Uterus (tissue), 4 donors: ENCODE measurements around the gene ATF1. TPM values are rescaled to one million over a fixed set of nuclear protein-coding genes. Genes with fewer than 3 reads are reported as not detected.

ENCODE experiments used
- DNase-seq, 2 donors: peaks; one replicate each; pipeline ENCODE4 v3.0.0-alpha.2; 2019 to 2020
- H3K27ac ChIP-seq, 2 donors: fragments of 200-600 bp; sonication (generic); 1 replicate in 1 of 2; 2 replicates in 1 of 2; pipeline ENCODE4 v1.5.1; 2016 to 2018
- H3K27me3 ChIP-seq, 2 donors: fragments of 200-600 bp; sonication (generic); one replicate each; pipeline ENCODE4 v1.5.1; 2018 to 2019; ENCODE audit warnings: control low read depth in 1 of 2
- H3K36me3 ChIP-seq, 2 donors: fragments of 200-600 bp; sonication (generic); one replicate each; pipeline ENCODE4 v1.5.1; 2019; ENCODE audit warnings: control low read depth in 1 of 2
- H3K4me1 ChIP-seq, 2 donors: fragments of 200-600 bp; sonication (generic); one replicate each; pipeline ENCODE4 v1.5.1; 2018 to 2019; ENCODE audit warnings: control low read depth in 1 of 2
- H3K4me3 ChIP-seq, 2 donors: fragments of 200-600 bp; sonication (generic); 1 replicate in 1 of 2; 2 replicates in 1 of 2; pipeline ENCODE4 v1.5.1; 2018 to 2019; ENCODE audit warnings: mild to moderate bottlenecking in 1 of 2
- H3K9me3 ChIP-seq, 2 donors: fragments of 200-600 bp; sonication (generic); one replicate each; pipeline ENCODE4 v1.5.1; 2019; ENCODE audit warnings: control low read depth in 1 of 2
- POLR2A ChIP-seq, 2 donors: fragments of 450-650 bp; IDR thresholded peaks; one replicate each; pipeline ENCODE4 v1.6.1; 2016; ENCODE audit warnings: antibody characterized with exemption in 2 of 2, mild to moderate bottlenecking in 1 of 2, moderate library complexity in 1 of 2
- intact Hi-C: fragments of 100-400 bp; cut with DNase I; formaldehyde crosslinking; loops from one replicate; pipeline ENCODE4 v1.15.1; 2023; ENCODE audit warnings: low total_unique reads
- total RNA-seq, 4 donors: library from RNA; depleted of rRNA in 3 of 4; stranded (reverse); fragments of >200 nt in 3 of 4; gene quantifications; one replicate each; pipeline versions ENCODE4 v1.1.0 to v1.2.4, GENCODE V29; 2014 to 2023
- TF ChIP-seq, protein P1 (sequence below), 4 experiments: fragments of 200-600 bp in 2 of 4; fragments of 450-650 bp in 2 of 4; sonication (generic) in 2 of 4; IDR thresholded peaks; one replicate each; pipeline ENCODE4 v1.5.1; 2016 to 2019; ENCODE audit warnings: antibody characterized with exemption in 4 of 4, mild to moderate bottlenecking in 2 of 4, moderate library complexity in 1 of 4
- donor health status: DM: yes; HTN: yes; CAD: no.

The ATF1 gene
- total RNA-seq, 4 donors from 2014 or later, result 3.8 to 54.2 (median 40.0) TPM

DNA sequence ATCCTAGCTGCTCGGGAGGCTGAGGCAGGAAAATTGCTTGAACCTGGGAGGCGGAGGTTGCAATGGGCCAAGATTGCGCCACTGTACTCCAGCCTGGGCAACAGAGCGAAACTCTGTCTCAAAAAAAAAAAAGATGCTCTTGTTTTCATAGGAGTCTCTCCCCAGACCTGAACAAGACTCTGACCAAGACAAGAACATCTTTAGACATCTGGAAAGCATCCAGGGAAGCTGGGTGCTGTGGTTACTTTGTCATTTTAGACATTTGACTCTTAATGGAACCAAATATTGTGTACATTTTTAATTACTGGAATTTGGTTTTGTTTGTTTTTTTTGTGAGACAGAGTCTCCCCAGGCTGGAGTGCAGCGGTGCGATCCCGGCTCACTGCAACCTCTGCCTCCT, 21.1 kb upstream of the ATF1 start:
- Histone ChIP-seq H3K27ac (no peak overlapping the region), H3K4me1 (no peaks in the 10 kb centered on the region), H3K36me3 (no peaks in the 10 kb centered on the region), H3K27me3 (no peaks in the 10 kb centered on the region), H3K4me3 (no peak overlapping the region), H3K9me3 (no peaks in the 10 kb centered on the region)
- intact Hi-C loops, result no loop called here
- TF ChIP-seq POLR2A (IDR thresholded peaks at IDR 0.05), result no peak
- TF ChIP-seq, protein P1, sequence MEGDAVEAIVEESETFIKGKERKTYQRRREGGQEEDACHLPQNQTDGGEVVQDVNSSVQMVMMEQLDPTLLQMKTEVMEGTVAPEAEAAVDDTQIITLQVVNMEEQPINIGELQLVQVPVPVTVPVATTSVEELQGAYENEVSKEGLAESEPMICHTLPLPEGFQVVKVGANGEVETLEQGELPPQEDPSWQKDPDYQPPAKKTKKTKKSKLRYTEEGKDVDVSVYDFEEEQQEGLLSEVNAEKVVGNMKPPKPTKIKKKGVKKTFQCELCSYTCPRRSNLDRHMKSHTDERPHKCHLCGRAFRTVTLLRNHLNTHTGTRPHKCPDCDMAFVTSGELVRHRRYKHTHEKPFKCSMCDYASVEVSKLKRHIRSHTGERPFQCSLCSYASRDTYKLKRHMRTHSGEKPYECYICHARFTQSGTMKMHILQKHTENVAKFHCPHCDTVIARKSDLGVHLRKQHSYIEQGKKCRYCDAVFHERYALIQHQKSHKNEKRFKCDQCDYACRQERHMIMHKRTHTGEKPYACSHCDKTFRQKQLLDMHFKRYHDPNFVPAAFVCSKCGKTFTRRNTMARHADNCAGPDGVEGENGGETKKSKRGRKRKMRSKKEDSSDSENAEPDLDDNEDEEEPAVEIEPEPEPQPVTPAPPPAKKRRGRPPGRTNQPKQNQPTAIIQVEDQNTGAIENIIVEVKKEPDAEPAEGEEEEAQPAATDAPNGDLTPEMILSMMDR (IDR thresholded peaks at IDR 0.05), result no peak
- no peak for DNase-seq

DNA sequence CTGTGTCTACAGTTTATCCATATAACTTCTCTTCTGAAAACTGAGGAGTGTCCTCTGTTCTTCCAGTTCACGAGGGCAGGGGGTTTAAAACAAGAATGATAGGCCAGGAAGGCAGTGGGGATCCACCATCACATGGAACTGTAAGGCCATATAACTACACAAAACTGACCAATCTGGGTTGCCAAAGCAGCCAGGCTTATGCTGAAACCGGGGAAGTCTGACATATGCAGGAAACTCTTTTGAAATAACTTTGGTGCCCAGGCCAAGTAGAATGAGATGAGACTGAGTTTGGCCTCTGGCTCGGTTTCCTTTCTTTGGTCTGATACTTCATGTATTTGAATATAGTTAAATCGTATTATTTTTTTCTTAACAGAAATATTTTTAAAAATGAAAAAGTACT, 18.0 kb upstream of the ATF1 start:
- Histone ChIP-seq H3K27me3 (no peaks in the 10 kb centered on the region), H3K4me3 (no peak overlapping the region), H3K27ac (no peak overlapping the region), H3K36me3 (no peaks in the 10 kb centered on the region), H3K9me3 (no peaks in the 10 kb centered on the region), H3K4me1 (no peaks in the 10 kb centered on the region)
- no peak for DNase-seq
- intact Hi-C loops, result no loop called here
- TF ChIP-seq, protein P1 (IDR thresholded peaks at IDR 0.05), result no peak
- no peak for TF ChIP-seq POLR2A (IDR thresholded peaks at IDR 0.05)

DNA sequence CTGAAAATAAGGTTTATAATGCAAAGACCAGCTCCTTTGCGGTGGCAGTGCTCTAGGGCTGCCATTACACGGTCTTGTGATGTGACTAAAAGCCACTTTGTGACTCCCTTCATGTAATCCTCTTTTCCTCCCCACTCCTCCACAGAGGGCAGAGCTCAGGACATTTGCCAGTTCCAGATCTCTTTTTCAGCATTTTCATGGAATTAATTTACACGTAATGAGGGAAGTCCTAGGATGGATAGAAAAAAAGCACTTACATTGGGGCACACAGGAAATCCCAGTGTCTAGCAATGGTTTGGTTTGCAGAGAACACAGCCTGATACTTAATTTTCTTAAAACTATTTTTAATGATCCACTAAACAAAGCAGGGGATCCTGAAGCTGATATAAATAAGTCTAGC, 17.5 kb upstream of the ATF1 start:
- no peaks in the 10 kb centered on the region for H3K4me1 ChIP-seq
- no peaks in the 10 kb centered on the region for H3K27me3 ChIP-seq
- H3K36me3 ChIP-seq, result no peaks in the 10 kb centered on the region
- H3K9me3 ChIP-seq, result no peaks in the 10 kb centered on the region
- DNase-seq, result no peak
- H3K27ac ChIP-seq, result no peak overlapping the region
- no peak for TF ChIP-seq POLR2A (IDR thresholded peaks at IDR 0.05)
- TF ChIP-seq, protein P1 (IDR thresholded peaks at IDR 0.05), result no peak
- H3K4me3 ChIP-seq, result no peak overlapping the region
- intact Hi-C loops, result no loop called here

DNA sequence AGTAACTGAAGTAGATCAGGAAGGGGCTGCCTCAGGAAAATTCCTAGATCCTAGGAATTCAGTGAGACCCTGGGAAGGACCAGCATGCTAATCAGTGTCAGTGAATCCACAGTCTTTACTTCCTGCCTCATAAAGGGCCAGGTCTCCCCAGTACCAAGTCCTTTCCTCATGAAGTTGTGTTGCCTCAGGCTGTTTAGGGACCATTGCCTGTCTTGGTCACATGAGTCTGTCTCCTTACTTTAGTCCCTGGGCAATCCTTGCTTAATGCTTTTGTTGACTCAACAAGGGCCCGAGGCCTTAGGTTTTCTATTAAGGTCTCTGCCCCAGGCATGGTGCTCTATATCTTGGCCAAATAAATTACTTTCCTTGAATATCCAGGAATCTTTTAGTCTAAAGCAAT, 16.1 kb upstream of the ATF1 start:
- no peaks in the 10 kb centered on the region for H3K4me1 ChIP-seq
- H3K4me3 ChIP-seq, result no peak overlapping the region
- H3K27ac ChIP-seq, result no peak overlapping the region
- no peak for TF ChIP-seq POLR2A (IDR thresholded peaks at IDR 0.05)
- TF ChIP-seq, protein P1 (IDR thresholded peaks at IDR 0.05), result no peak
- intact Hi-C loops, result no loop called here
- no peak for DNase-seq
- no peaks in the 10 kb centered on the region for H3K36me3 ChIP-seq
- H3K27me3 ChIP-seq, result no peaks in the 10 kb centered on the region
- no peaks in the 10 kb centered on the region for H3K9me3 ChIP-seq

DNA sequence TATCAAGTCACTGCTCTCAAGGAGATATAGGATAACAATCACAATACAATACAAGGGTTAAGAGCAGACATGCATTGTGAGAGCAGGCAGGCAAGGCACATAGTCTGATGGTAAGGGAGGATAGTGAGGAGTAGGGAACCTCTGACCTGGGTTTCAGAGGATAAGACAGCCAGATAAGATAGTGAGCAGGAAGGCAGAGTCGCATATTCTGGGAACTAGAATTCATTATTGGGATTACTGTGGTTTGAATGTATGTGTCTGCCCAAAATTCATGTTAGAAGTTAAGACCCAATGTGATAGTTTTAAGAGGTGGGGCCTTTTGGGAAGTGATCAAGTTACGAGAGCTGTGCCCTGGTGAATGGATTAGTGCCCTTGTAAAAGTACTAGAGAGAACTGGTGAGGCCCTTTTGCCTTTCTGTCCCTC, 14.4 kb upstream of the ATF1 start:
- Histone ChIP-seq H3K4me1 (no peaks in the 10 kb centered on the region), H3K27me3 (no peaks in the 10 kb centered on the region), H3K4me3 (no peak overlapping the region), H3K9me3 (no peaks in the 10 kb centered on the region), H3K27ac (no peak overlapping the region), H3K36me3 (no peaks in the 10 kb centered on the region)
- intact Hi-C loops, result no loop called here
- no peak for DNase-seq
- TF ChIP-seq, protein P1 (IDR thresholded peaks at IDR 0.05), result no peak
- TF ChIP-seq POLR2A (IDR thresholded peaks at IDR 0.05), result no peak
